Suprapubic skin (tissue), 4 donors: Measurements from ENCODE around the gene CNTFR. TPM values are rescaled to one million over a fixed set of nuclear protein-coding genes. Genes with fewer than 3 reads are reported as not detected.

Experiments used
- DNase-seq, 2 donors: peaks; one replicate each; pipeline ENCODE4 v3.0.0-alpha.2; 2019; ENCODE audit warnings: low spot score in 2 of 2
- H3K27ac ChIP-seq: fragments of 200-600 bp; sonication (generic); one replicate; pipeline ENCODE4 v1.5.1; 2019
- H3K27me3 ChIP-seq: fragments of 200-600 bp; sonication (generic); one replicate; pipeline ENCODE4 v1.5.1; 2019
- H3K36me3 ChIP-seq: fragments of 200-600 bp; sonication (generic); one replicate; pipeline ENCODE4 v1.5.1; 2019
- H3K4me1 ChIP-seq: fragments of 200-600 bp; sonication (generic); one replicate; pipeline ENCODE4 v1.5.1; 2019
- H3K4me3 ChIP-seq: fragments of 200-600 bp; sonication (generic); one replicate; pipeline ENCODE4 v1.5.1; 2019; ENCODE audit warnings: mild to moderate bottlenecking
- H3K9me3 ChIP-seq: fragments of 200-600 bp; sonication (generic); one replicate; pipeline ENCODE4 v1.5.1; 2019
- CTCF ChIP-seq, 2 donors: fragments of 200-600 bp in 1 of 2; fragments of 450-650 bp in 1 of 2; sonication (generic) in 1 of 2; IDR thresholded peaks; one replicate each; pipeline ENCODE4 v1.5.1; 2016 to 2019; ENCODE audit warnings: antibody characterized with exemption in 2 of 2, mild to moderate bottlenecking in 1 of 2, moderate library complexity in 1 of 2
- EP300 ChIP-seq: sonication (generic); formaldehyde crosslinking; IDR thresholded peaks from one replicate; pipeline ENCODE4 v1.6.1; 2017; ENCODE audit warnings: antibody characterized with exemption
- POLR2A ChIP-seq, 2 donors: fragments of 450-650 bp; IDR thresholded peaks; one replicate each; pipeline ENCODE4 v1.6.1; 2017; ENCODE audit warnings: antibody characterized with exemption in 2 of 2, mild to moderate bottlenecking in 2 of 2, moderate library complexity in 2 of 2
- POLR2AphosphoS5 ChIP-seq, 3 donors: sonication (generic); formaldehyde crosslinking; IDR thresholded peaks; one replicate each; pipeline ENCODE4 v1.6.1; 2017; ENCODE audit warnings: antibody characterized with exemption in 3 of 3
- WGBS: methylation state at CpG from one replicate; pipeline ENCODE4 v1.1.5; 2018; 5-methylcytosine and 5-hydroxymethylcytosine counted together
- total RNA-seq, 4 donors: library from RNA; depleted of rRNA; stranded (reverse); fragments of >200 nt; gene quantifications; one replicate each; pipeline ENCODE4 v1.1.0, GENCODE V29; 2016

Gene CNTFR
- total RNA-seq, 4 donors from 2014 or later = 5.0 to 9.1 (median 5.7) TPM

- H3K27me3 ChIP-seq = peaks cover 32% of the 10 kb centered on the region
- no peaks in the 10 kb centered on the region for H3K36me3 ChIP-seq
- no peak overlapping the region for H3K4me3 ChIP-seq
- no peak for DNase-seq
- H3K27ac ChIP-seq = no peak overlapping the region
- H3K9me3 ChIP-seq = no peaks in the 10 kb centered on the region
- TF ChIP-seq POLR2AphosphoS5 (IDR thresholded peaks at IDR 0.05) = no peak
- TF ChIP-seq EP300 = no peak
- TF ChIP-seq POLR2A (IDR thresholded peaks at IDR 0.05) = no peak
- TF ChIP-seq CTCF (IDR thresholded peaks at IDR 0.05) = no peak
- peaks cover 19% of the 10 kb centered on the region for H3K4me1 ChIP-seq
- WGBS = 55% methylated on average over 13 of the region's 17 CpGs
Measured at GRCh38 chr9:34558919-34559623, 30.5 kb downstream of the CNTFR start.

DNA sequence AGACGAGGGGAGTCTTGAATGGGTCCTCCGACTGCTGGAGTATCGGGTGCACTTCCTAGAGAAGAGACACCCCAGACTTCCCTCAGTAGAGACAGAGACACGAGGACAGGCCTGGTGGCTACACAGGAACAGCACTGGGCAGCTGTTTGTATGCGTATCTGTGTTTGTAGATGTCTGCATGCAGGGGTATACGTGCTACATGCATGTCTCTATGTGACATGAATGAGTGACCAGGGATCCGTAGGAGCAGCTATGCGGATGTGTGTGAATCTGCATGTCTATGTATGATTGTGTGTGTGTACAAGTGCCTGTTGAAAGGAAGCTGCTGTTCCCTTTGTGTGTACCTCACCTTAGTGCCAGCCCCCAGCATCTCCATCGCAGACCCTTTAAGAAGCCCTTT is 31.2 kb downstream of the CNTFR start:
- Histone ChIP-seq H3K9me3 (no peaks in the 10 kb centered on the region), H3K27ac (no peak overlapping the region), H3K4me1 (peaks cover 19% of the 10 kb centered on the region), H3K36me3 (no peaks in the 10 kb centered on the region), H3K27me3 (peaks cover 32% of the 10 kb centered on the region), H3K4me3 (no peak overlapping the region)
- TF ChIP-seq POLR2AphosphoS5 (IDR thresholded peaks at IDR 0.05) (no peak), POLR2A (IDR thresholded peaks at IDR 0.05) (no peak), CTCF (IDR thresholded peaks at IDR 0.05) (no peak), EP300 (no peak)
- no peak for DNase-seq
- WGBS = 82% methylated on average over 2 of the region's 9 CpGs

GRCh38 chr9:34557426-34558321 is 31.9 kb downstream of the CNTFR start:
- Histone ChIP-seq H3K36me3 (no peaks in the 10 kb centered on the region), H3K27me3 (peaks cover 32% of the 10 kb centered on the region), H3K4me1 (peaks cover 19% of the 10 kb centered on the region), H3K27ac (no peak overlapping the region), H3K9me3 (no peaks in the 10 kb centered on the region), H3K4me3 (no peak overlapping the region)
- DNase-seq = no peak
- WGBS = 69% methylated on average over 15 of the region's 19 CpGs
- TF ChIP-seq POLR2A (IDR thresholded peaks at IDR 0.05) = no peak
- no peak for TF ChIP-seq CTCF (IDR thresholded peaks at IDR 0.05)
- no peak for TF ChIP-seq EP300
- TF ChIP-seq POLR2AphosphoS5 (IDR thresholded peaks at IDR 0.05) = no peak

DNA sequence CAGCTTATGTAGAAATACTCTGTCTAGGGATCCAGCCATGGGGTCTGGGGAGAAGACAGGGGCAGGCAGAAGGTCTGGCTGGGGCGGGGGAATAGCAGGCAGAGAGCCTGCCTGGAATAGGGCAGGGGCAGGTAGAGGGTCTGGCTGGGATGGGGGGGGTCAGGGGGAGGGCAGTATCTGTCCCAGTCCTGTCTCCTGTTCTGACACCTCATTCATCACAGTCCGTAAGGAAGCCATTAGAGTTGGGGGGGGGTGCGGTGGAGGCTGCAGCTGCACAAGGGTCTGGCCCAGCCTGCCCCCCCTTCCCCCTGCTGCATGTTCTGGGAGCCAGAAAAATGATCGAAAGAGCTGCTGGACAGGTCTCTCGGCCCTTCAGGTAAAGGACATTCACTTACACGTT is 32.6 kb downstream of the CNTFR start:
- 62% methylated on average over 6 of the region's 6 CpGs for WGBS
- no peak for DNase-seq
- H3K27me3 ChIP-seq = peaks cover 26% of the 10 kb centered on the region

More for the DNA sequence above, 32.6 kb downstream of the CNTFR start:
- H3K36me3 ChIP-seq = no peaks in the 10 kb centered on the region
- H3K27ac ChIP-seq = no peak overlapping the region
- H3K4me3 ChIP-seq = no peak overlapping the region
- H3K4me1 ChIP-seq = peaks cover 19% of the 10 kb centered on the region
- no peaks in the 10 kb centered on the region for H3K9me3 ChIP-seq
- no peak for TF ChIP-seq POLR2A (IDR thresholded peaks at IDR 0.05)
- no peak for TF ChIP-seq EP300
- no peak for TF ChIP-seq CTCF (IDR thresholded peaks at IDR 0.05)
